ENCODE data around the gene SAE1.

The SAE1 gene

GRCh38 chr19:47221080-47221841 lies 90.6 kb downstream of the SAE1 start:
- DNase-seq (ENCODE audit: low read depth) = no peak

- DNase-seq (ENCODE audit: low read depth) = no peak
Measured at GRCh38 chr19:47221890-47222289, 91.3 kb downstream of the SAE1 start.

GRCh38 chr19:47225746-47226425 lies 95.3 kb downstream of the SAE1 start:
- DNase-seq (ENCODE audit: low read depth) = peak; percentile 74

- no peak for DNase-seq (ENCODE audit: low read depth)
Measured at GRCh38 chr19:47226426-47227351, 96.1 kb downstream of the SAE1 start.

- peak; percentile 80 for DNase-seq (ENCODE audit: low read depth)
Measured at GRCh38 chr19:47227352-47228167, 96.9 kb downstream of the SAE1 start.

- no peak for DNase-seq (ENCODE audit: low read depth)
Measured at GRCh38 chr19:47228168-47228936, 97.7 kb downstream of the SAE1 start.

GRCh38 chr19:47228937-47229675 lies 98.5 kb downstream of the SAE1 start:
- no peak for DNase-seq (ENCODE audit: low read depth)

GRCh38 chr19:47229676-47230053 lies 99.0 kb downstream of the SAE1 start:
- no peak for DNase-seq (ENCODE audit: low read depth)

- DNase-seq (ENCODE audit: low read depth) = no peak
Measured at GRCh38 chr19:47230054-47230920, 99.7 kb downstream of the SAE1 start.

GRCh38 chr19:47230921-47231214 lies 100.2 kb downstream of the SAE1 start, which contains the start of gene BBC3:
Gene BBC3 (minus strand): TSS chr19:47231199. CDS start chr19:47228431, 2,768 bp downstream.
- DNase-seq (ENCODE audit: low read depth) = no peak

GRCh38 chr19:47231215-47232054 lies 100.8 kb downstream of the SAE1 start:
- DNase-seq (ENCODE audit: low read depth) = peak; percentile 69

GRCh38 chr19:47232422-47233211 lies 102.0 kb downstream of the SAE1 start:
- peak; percentile 76 for DNase-seq (ENCODE audit: low read depth)

GRCh38 chr19:47236072-47236675 lies 105.5 kb downstream of the SAE1 start:
- no peak for DNase-seq (ENCODE audit: low read depth)

GRCh38 chr19:47239152-47239551 lies 108.5 kb downstream of the SAE1 start:
- DNase-seq (ENCODE audit: low read depth) = no peak

- DNase-seq (ENCODE audit: low read depth) = no peak
Measured at GRCh38 chr19:47239610-47240296, 109.1 kb downstream of the SAE1 start.

GRCh38 chr19:47240556-47240955 lies 109.9 kb downstream of the SAE1 start:
- no peak for DNase-seq (ENCODE audit: low read depth)

Data from stromal cell of bone marrow (primary cell).